Right lobe of liver (tissue), 4 donors: ENCODE results near the gene NTM.

ENCODE experiments used
- POLR2A ChIP-seq: fragments of 450-650 bp; IDR thresholded peaks from one replicate; pipeline ENCODE4 v1.6.1; 2017; ENCODE audit warnings: antibody characterized with exemption, mild to moderate bottlenecking
- TF ChIP-seq, protein P1 (sequence below), 4 donors: fragments of 200-600 bp in 3 of 4; fragments of 450-650 bp in 1 of 4; IDR thresholded peaks; one replicate each; pipeline versions ENCODE4 v1.5.1 to v1.8.0; 2016 to 2022; ENCODE audit warnings: antibody characterized with exemption in 4 of 4, mild to moderate bottlenecking in 2 of 4
- donor health status: DM: no; HTN: no; CAD: no.
- donor health status: DM: no; HTN: no; CAD: no.
- donor health status: DM: no; HTN: yes; CAD: no.

- TF ChIP-seq POLR2A: no peak
- TF ChIP-seq, protein P1, sequence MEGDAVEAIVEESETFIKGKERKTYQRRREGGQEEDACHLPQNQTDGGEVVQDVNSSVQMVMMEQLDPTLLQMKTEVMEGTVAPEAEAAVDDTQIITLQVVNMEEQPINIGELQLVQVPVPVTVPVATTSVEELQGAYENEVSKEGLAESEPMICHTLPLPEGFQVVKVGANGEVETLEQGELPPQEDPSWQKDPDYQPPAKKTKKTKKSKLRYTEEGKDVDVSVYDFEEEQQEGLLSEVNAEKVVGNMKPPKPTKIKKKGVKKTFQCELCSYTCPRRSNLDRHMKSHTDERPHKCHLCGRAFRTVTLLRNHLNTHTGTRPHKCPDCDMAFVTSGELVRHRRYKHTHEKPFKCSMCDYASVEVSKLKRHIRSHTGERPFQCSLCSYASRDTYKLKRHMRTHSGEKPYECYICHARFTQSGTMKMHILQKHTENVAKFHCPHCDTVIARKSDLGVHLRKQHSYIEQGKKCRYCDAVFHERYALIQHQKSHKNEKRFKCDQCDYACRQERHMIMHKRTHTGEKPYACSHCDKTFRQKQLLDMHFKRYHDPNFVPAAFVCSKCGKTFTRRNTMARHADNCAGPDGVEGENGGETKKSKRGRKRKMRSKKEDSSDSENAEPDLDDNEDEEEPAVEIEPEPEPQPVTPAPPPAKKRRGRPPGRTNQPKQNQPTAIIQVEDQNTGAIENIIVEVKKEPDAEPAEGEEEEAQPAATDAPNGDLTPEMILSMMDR (IDR thresholded peaks at IDR 0.05): no peak
Observed at GRCh38 chr11:131724436-131724975, 354.1 kb downstream of the NTM start.
